ENCODE results near the gene TMEM9. TPM values are rescaled to one million over a fixed set of nuclear protein-coding genes. Genes with fewer than 3 reads are reported as not detected.

The TMEM9 gene
- total RNA-seq, 6 donors from 2014 or later = 29.3 to 73.6 (median 59.2) TPM

- Histone ChIP-seq H3K9me3 (no peaks in the 10 kb centered on the region), H3K27me3 (no peaks in the 10 kb centered on the region), H3K27ac (no peak overlapping the region), H3K4me1 (peaks cover 0 to 6% (median 0%) of the 10 kb centered on the region in 4 donors), H3K36me3 (no peaks in the 10 kb centered on the region), H3K4me3 (no peak overlapping the region)
- TF ChIP-seq CTCF (IDR thresholded peaks at IDR 0.05) (no peak), POLR2AphosphoS5 (IDR thresholded peaks at IDR 0.05) (no peak), EP300 (IDR thresholded peaks at IDR 0.05) (no peak)
- WGBS, 2 donors = 85 to 86% methylated on average over 3 to 5 of the region's 5 CpGs
- ATAC-seq (ENCODE audit: low FRiP score in 2 of 2) (no peak), DNase-seq (no peak)
These were observed 31.4 kb upstream of the TMEM9 start for GRCh38 chr1:201185527-201186128.

- H3K27me3 ChIP-seq = no peaks in the 10 kb centered on the region
- no peak overlapping the region for H3K27ac ChIP-seq
- peak in 1 of 6 experiments; percentile 22 for TF ChIP-seq CTCF (IDR thresholded peaks at IDR 0.05)
- no peak for TF ChIP-seq POLR2A (IDR thresholded peaks at IDR 0.05)
- H3K9me3 ChIP-seq = no peaks in the 10 kb centered on the region
- DNase-seq = no peak
- H3K4me1 ChIP-seq = peaks cover 0 to 6% (median 0%) of the 10 kb centered on the region in 4 donors
- no peak for ATAC-seq (ENCODE audit: low FRiP score in 2 of 2)
- H3K36me3 ChIP-seq = no peaks in the 10 kb centered on the region
- WGBS, 2 donors = 51 to 70% methylated on average over 2 to 3 of the region's 3 CpGs
- H3K4me3 ChIP-seq = no peak overlapping the region
These were observed 30.8 kb upstream of the TMEM9 start for GRCh38 chr1:201185123-201185453.

- TF ChIP-seq CTCF (IDR thresholded peaks at IDR 0.05) = peak in 5 of 6 experiments; percentile 33 to 61 (median 46)
- no peak for TF ChIP-seq EP300 (IDR thresholded peaks at IDR 0.05)
- TF ChIP-seq POLR2AphosphoS5 (IDR thresholded peaks at IDR 0.05) = no peak
- ATAC-seq (ENCODE audit: low FRiP score in 2 of 2) (peak; percentile 55 to 79), DNase-seq (peak in 1 of 2 donors; percentile 54)
- Histone ChIP-seq H3K27ac (peak overlapping the region in 1 of 4 donors; percentile 11), H3K4me1 (peaks cover 0 to 6% (median 0%) of the 10 kb centered on the region in 4 donors), H3K36me3 (no peaks in the 10 kb centered on the region), H3K27me3 (no peaks in the 10 kb centered on the region), H3K4me3 (no peak overlapping the region), H3K9me3 (no peaks in the 10 kb centered on the region)
- 41 to 48% methylated on average over 9 of the region's 9 CpGs for WGBS, 2 donors
These were observed 30.2 kb upstream of the TMEM9 start for GRCh38 chr1:201184307-201185122.

DNA sequence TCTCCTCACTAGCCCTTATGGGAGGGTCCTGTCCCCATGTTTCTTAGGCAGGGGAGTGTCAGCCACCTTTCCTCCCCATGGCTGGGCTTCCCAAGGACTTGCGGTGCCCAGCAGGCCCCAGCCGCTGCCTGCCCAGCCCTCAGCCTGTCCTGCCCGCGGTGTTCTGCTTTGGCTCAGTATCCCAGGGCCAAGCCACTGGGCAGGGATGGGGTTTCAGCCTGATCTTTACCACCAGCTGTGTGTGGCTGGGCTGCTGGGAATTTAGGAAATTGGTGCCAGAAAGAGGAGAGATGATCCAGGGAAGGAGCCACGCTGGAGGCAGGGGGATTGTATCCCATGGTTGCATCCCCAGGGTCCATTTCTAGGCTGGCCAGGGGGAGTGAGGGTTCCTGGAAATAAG is 29.5 kb upstream of the TMEM9 start:
- H3K4me3 ChIP-seq = no peak overlapping the region
- ATAC-seq (ENCODE audit: low FRiP score in 2 of 2) (no peak), DNase-seq (peak in 1 of 2 donors; percentile 44)
- no peaks in the 10 kb centered on the region for H3K9me3 ChIP-seq
- H3K27me3 ChIP-seq = no peaks in the 10 kb centered on the region
- no peaks in the 10 kb centered on the region for H3K36me3 ChIP-seq
- peaks cover 0 to 6% (median 0%) of the 10 kb centered on the region in 4 donors for H3K4me1 ChIP-seq
- WGBS, 2 donors = 73 to 81% methylated on average over 3 to 5 of the region's 5 CpGs
- TF ChIP-seq EP300 (IDR thresholded peaks at IDR 0.05) = no peak
- TF ChIP-seq POLR2A (IDR thresholded peaks at IDR 0.05) = no peak
- TF ChIP-seq CTCF (IDR thresholded peaks at IDR 0.05) = no peak
- no peak for TF ChIP-seq POLR2AphosphoS5 (IDR thresholded peaks at IDR 0.05)
- no peak overlapping the region for H3K27ac ChIP-seq
